ENCODE data around the gene SKA3.
"Not testable (repeated sequence)": the region's sequence is repeated elsewhere in the genome, so short reads cannot be mapped to it uniquely, and the experiment has no call there.

Gene SKA3

DNA sequence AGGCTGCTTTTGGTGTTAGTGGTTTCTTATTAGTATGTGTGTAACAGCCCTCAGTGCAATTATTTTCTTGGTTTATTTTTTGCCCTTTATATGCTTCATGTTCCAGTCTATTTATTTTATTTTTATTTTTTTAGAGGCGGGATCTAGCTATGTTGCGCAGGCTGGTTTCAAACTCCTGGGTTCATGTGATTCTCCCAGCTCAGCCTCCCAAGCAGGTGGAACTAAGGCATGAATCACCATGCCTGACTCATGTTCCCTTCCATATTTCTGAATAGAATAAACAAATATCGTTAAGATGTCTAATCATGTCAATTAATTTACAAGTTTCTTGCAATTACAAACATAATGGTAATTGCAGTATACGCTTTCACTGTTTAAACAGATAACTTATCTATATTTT lies 11.7 kb downstream of the SKA3 start:
- no peak for DNase-seq

DNA sequence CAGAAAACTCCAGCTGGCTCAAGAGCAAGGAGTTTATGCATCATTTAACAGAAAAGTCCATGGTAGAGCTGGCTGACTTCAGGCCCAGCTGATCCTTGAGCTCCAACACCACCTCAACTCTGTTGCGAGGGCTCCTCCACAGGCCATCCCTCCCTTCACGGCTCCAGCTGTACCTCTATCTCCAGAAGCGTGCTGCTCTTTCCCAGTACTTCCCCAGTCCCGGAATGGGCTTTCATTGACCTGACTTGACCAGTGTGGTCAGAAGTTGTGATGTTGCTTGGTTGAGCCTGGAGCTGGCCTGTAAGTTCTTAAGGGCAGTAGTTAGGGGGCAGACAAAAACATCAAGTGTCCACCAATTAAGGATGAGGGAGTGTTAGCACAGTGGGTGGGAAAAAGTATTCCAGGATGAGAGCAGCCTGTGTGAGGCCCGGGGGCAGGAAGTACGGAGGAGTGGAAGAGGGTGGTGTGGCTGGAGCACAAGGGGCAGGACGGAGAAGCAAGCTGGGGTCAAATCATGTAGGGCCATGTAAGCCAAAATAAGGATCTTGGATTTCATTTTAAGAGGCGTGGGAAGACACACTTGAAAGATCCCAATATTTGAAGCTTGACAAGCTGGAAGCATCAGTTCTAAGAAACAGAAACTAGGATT lies 24.0 kb downstream of the SKA3 start:
- DNase-seq: no peak

DNA sequence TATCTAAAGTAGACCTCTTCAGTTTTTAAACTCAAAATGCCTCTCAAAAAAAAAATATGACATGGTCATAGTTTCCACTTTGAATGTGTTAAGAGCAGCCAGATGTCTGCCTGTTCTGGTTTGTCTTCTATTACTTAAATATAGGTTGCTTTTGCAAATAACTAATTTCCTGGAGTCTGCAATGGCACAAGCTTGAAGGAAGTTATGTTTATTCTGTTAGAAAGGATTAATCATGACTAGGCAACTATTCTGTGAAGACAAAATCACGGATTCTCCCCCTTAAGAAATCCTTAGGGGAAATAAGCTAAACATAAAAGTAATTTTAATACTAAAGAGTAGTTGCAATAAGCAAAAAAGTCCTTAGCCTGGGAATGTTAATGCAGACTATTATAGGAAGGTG lies 26.3 kb downstream of the SKA3 start:
- no peak for DNase-seq

DNA sequence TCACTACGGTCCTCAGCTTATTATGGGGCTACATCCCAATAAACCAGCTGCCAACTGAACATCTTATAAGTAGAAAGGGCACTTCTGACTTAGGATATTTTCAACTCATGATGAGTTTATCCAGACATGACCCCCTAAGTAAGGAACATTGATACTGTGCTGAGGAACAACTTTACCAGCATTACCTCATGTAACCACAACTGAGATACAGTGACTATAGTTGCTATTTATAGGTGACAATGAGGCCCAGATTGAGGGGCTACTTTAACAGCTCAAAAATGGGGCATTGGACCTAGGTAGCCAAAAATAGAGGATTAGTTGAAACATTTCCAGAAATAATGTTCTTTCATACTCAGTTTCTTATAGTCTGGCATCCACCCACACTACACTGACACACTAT lies 26.8 kb downstream of the SKA3 start:
- no peak for DNase-seq

DNA sequence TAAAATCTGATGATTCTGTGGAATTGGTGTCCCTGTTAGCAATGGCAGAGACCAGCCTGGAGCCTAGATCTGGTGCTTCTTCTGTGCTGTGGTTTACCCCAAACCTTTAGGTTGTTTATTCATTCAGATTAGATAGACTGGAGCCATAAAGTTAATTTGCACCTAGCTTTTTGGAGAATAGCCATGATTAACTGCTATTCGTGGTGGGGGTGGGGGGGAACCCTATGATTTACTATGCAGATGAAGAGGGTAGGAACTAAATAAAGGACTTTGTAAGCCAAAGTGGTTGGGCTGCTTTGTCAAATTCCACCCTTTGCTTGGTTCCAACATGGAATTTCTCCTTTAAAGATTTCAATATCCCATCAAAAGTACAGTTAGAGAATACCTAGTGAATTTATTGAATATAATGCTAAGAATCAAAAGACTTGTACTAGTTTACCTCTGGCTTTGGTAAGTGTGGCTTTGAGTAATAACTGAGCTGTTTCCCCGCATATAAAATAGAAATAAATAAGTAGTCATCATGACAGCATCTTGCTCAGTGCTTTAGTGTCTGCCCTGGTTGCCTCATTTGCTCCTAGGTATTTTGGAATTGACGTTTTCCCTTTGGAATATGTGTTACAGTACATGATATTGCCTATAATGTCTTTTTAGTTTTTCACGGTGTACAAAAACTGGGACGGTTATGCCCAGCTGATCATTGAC lies 27.6 kb downstream of the SKA3 start:
- no peak for DNase-seq

DNA sequence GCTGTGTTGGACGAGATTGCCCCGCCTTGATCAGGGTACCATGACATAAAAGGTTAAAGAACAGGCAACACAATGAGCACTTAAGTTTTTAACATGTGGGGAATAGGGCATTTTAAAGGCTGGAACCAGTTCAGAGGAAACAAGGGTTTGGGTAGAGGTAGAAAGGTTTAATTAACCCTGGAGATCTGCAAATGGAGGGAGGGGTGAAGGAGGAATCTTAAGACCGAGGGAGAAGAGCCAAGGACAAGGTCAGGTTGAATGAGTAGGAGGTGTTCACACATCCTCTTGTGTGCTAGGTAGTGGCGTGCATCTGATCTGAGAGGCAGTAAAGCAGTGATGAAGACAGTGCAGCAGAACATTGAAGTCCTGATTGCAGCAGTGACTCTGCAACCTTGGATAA lies 28.5 kb downstream of the SKA3 start:
- DNase-seq: no peak

DNA sequence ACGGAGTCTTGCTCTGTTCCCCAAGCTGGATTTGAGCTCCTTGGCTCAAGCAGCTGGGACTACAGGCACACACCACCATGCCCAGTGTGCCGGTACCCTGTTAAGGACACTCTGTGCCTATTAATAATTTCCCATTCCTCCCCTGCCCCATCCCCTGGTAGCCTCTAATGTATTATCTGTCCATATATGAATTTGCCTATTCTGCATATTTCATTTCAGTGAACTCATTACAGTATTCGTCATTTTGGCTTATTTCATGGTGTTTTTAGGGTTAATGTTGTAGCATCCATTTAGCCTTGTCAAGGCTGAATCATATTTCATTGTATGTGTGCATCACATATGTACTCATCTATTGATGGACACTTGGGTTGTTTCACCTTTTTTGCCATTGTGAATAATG lies 33.6 kb downstream of the SKA3 start:
- DNase-seq: no peak

DNA sequence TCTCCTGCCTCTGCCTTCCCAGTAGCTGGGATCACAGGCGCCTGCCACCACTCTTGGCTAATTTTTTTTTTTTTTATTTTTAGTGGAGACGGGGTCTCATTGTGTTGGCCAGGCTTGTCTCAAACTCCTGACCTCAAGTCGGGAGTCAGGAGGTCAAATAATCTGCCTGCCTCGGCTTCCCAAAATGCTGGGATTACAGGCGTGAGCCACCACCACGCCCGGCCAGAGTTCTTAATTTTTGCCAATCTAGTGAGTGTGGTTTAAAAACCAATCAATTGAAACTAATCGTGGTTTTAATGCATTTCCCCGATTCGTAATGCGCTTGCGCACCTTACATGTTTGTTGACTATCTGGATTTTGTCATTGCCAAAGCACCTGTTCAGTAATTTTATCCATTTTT lies 37.0 kb downstream of the SKA3 start:
- DNase-seq: no peak

DNA sequence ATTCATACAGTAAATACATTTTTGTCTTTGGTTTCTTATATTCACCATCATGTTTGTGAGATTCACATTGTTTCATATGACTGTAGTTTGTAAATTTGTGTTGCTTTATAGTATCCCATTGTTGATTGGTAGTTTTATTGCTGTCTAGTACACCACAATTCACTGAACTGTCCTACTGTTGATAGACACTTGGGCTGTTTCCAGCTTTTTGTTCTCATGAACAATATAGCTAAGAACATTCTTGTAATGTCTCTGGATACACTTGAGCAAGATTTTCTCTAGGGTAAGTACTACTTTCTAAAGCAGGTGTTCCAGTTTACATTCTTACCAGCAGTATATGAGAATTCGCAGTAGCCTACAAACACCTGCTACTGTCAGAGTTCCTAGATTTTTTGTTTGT lies 37.8 kb downstream of the SKA3 start:
- no peak for DNase-seq

DNA sequence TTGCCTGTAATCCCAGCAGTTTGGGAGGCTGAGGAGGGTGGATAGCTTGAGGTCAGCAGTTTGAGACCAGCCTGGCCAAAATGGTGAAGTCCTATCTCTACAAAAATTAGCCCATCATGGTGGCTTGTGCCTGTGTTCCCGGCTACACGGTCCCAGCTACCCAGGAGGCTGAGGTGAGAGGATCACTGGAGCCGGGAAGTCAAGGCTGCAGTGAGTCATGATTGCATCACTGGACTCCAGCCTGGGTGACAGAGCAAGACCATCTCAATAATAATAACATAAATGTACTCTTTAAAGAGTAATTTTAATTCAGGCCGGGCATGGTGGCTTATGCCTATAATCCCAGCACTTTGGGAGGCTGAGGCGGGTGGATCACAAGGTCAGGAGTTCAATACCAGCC lies 38.7 kb downstream of the SKA3 start:
- DNase-seq: no peak

DNA sequence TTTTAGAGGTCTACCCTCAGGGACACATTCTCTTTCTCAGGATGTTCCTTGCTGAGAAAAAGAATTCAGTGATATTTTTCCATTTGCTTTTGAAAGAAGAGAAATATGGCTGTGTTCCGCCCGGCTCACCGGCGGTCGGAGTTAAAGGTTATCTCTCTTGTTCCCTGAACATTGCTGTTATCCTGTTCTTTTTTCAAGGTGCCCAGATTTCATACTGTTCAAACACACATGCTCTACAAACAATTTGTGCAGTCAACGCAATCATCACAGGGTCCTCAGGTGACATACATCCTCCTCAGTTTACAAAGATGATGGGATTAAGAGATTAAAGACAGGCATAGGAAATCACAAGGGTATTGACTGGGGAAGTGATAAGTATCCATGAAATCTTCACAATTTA lies 40.5 kb downstream of the SKA3 start:
- DNase-seq: not testable (repeated sequence)

DNA sequence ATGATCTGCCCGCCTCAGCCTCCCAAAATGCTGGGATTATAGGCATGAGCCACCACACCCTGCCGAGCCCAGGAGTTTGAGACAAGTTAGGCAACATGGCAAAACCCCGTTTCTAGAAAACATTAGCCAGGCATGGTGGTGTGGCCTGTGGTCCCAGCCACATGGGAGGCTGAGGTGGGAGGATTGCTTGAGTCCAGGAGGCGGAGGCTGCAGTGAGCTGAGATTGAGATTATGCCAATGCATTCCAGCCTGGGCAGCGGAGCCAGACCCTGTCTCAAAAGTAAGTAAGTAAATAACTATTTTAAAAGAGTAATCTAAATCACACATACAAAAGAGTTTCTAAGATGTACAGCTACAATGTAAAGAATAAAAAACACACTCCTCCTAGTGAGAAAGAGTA lies 41.9 kb downstream of the SKA3 start:
- DNase-seq: no peak

DNA sequence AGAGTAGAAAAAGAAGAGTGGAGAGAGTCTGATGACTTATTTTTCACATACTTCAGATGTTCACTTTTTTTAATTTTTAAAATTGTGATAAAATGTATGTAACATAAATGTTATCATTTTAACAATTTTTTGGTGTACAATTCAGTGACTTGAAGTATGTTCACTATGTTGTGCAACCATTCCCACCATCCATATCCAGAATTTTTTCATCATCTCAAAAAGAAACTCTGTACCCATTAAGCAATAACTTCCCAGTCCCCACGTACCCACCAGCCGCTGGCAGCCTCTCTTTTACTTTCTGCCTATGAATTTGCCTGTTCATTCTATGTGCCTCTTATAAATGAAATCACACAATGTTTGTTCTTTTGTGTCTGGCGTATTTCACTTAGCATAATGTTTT lies 43.3 kb downstream of the SKA3 start:
- DNase-seq: no peak

DNA sequence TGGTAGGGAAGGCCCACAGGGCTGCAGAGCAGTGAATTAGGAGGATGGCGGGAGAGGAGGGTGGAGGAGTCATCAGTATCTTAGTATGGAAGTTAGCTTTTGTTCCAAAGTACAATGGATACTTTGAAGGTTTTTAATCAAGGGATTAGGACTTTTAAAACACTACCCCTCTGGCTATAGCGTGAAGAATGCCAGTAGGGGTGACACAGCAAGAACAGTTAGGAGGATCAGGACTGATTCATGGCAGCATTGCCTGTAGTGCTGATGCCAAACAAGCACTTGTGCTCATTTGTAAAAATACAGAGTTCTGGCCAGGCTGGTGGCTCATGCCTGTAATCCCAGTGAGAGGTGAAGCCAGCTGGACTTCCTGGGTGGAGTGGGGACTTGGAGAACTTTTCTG lies 46.2 kb downstream of the SKA3 start:
- no peak for DNase-seq

DNA sequence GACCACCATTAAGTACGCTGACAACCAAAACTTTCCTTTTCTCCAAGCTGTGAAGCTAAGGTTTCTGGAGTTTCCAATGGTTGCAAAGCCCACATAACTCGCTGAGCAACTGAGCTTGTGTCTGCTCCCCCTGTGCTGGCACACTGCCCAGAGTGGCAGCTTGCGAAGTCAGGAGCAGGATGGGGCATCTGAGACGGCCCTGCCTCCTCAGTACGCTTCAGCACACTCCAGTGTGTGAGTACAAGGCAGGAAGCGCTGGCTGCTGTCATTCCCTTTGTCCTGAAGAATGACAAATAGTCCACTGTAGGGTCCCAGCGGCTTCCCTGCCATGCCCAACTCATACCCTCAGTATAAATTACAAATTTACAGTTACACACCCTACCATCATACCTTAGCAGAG lies 51.5 kb downstream of the SKA3 start:
- no peak for DNase-seq

DNA sequence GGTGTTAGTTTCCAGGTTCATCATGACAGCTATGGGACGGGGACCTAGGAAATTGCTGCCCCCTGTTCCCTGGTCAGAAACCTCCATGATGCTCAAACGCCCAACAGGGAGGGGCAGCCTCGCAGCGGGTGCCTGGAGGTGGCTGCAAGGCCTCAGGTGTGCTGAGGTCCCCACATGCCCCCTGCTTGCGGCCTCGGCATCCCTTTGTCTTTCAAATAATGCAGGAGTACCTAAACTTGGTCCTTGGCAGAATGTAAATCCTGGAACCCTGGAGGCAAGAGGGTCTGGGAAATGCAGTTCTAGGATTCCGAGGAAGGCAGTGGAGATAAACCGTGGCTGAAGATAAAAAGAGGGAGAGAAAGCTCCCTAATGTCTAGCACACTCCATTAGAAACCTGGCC lies 52.4 kb downstream of the SKA3 start:
- no peak for DNase-seq

DNA sequence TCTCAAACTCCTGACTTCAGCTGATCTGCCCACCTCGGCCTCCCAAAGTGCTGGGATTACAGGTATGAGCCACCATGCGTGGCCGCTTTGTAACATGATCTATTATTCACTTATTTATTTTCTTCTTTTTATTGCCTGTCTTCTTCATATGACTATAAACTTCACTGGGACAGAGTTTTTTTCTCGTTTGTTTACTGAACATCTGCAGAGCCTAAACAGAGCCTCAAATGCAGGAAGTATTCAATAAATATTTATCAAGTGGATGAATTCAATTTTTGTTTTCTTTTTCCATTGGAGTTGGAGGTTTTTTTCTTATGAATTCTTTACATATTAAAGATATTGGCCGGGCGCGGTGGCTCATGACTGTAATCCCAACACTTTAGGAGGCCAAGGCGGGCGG lies 54.7 kb downstream of the SKA3 start:
- no peak for DNase-seq

DNA sequence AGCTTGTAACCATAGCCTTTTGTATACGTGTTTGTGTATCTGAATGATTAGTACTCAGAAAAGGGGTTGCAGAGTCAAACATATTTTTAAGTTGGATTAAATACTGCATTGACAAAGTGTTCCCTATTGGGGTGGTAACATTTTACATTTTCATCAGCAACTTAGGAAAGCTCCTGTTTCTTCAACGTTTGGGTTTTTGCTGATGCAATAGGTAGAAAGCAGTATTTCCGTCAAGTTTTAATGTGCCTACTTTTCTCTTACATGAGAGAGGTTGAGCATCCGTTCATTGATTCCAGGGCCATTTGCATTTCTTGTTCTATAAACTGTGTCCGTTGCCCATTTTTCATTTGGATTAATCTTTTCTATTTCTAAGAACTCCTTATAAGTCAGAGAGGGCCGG lies 56.2 kb downstream of the SKA3 start:
- no peak for DNase-seq

DNA sequence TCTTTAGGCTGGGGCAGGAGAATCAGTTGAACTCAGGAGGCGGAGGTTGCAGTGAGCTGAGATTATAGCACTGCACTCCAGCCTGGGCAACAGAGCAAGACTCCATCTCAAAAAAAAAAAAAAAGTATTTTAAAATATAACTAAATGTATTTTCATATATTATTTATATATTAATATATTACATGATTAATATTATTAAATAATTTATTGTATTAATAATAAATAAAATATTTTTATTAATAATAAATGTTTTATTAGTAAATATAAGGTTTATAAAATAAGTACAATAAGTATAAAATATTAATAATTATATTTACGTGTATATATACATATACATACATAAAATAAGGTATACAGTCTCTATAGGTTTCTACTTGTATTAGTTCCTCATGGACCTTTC lies 56.8 kb downstream of the SKA3 start:
- no peak for DNase-seq

DNA sequence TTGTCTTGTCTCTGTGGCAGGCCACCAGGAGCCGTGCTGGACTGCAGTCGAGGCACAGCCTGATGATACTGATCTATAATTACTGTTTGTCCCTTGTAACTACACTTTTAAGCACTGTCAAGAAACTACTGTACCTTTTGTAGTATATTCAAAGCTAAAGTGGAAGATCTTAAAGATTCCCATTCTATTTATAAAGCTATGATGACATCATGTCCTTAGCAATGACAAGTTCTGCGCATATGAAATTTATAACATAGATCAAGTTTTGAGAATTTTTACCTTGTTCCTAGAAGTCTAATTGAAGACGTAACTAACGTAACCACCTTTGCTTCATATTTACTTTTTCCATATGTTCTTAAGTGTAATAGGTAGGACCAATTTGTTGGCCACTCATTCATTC lies 58.2 kb downstream of the SKA3 start:
- DNase-seq: no peak

DNA sequence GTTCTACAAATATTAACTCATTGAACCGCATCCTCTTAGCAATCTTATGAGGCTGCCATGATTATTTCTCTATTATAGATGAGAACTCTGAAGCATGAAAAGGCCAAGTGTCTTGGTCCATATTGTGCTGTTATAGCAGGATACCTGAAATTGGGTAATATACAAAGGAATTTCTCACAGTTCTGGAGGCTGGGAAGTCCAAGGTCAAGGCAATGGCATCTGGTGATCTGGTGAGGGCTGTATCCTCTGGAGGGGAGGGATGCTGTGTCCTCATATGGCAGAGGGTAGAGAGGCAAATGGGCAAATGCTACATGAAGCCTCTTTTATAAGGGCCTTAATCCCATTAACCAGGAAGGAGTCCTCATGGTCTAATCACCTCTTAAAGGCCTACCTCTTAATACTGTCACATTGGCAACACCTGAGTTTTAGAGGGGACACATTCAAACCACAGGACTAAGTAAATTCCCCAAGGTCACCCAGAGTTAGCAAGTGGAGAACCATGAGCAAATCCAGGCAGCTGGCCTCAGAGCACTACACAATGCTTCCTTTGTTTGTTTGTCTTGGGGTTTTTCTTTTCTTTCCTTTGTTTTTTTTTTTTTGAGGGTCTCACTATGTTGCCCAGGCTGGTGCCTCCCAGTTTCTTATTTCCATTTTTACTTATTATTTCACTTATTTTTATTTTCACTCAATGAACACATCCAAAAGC lies 59.1 kb downstream of the SKA3 start:
- no peak for DNase-seq

DNA sequence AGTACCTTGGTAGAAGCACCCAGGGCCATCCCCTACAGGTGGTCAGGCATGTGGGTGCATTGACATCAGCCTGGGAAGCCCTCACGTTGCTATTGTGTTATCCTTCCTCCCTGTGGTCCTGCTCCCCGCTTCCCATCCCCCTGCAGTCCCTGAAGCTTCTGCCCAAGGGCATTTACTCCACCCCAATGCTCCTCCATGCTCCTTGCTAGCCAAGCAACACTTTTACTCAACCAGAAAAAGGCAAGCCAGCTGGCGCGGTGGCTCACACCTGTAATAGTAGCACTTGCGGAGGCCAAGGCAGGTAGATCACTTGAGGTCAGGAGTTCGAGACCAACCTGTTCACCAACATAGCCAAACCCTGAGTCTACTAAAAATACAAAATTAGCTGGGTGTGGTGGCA lies 60.2 kb downstream of the SKA3 start:
- DNase-seq: no peak

DNA sequence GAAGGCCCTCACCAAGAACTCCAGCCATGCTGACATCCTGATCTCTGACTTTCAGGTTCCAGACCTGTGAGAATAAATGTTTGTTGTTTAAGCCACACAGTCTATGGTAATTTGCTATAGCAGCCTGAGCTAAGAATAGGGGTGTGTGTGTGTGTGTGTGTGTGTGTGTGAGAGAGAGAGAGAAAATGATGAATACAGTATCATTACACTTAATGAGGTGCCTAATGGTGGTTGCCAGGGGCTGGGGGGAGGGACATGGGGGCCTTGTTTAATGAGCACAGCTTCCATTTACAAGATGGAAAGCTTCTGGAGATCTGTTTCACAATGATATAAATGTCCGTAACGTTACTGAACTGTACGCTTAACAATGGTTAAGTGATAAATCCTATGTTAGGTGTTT lies 61.1 kb downstream of the SKA3 start:
- DNase-seq: no peak

DNA sequence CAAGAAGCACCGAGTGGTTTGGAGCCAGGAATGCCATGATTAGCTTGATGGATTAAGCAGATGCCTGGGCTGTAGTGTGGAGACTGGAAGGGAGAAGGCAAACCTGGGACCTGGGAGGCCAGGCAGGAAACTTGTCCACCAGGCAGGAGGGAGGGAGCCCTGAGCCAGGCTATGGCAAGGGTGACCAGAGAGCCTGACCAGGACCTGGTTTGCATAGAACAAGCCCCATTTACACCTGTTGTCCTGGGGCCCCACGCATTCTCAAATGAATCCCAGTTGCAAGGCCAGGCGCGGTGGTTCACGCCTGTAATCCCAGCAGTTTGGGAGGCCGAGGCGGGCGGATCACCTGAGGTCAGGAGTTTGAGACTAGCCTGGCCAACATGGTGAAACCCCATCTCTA lies 64.8 kb downstream of the SKA3 start:
- DNase-seq: no peak

DNA sequence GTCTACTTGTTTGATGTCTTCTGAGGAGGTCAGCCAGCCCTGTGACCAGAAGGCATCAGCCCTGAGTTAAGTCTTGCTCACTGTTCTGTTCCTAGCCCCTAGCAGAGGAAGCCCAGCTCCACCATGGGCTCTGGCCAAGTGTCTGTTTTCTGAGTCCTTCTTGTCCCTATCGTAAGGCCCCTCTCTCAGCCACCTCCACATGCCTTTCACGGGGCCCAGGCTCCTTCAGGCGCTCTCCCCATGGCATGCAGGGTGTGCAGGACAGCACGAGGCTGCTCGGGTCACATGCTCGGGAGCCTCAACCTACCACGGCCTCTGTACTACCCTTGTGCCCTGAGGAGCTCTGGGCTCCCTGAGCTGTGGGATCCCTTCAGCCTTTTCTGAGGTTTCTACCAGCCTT lies 67.2 kb downstream of the SKA3 start:
- DNase-seq: no peak

Data from CD4-positive, alpha-beta T cell treated with Interleukin-12 subunit alpha and Interleukin-12 subunit beta, for 1 hour (primary cell).